Measurements from ENCODE around the gene CD68. TPM values are rescaled to one million over a fixed set of nuclear protein-coding genes. Genes with fewer than 3 reads are reported as not detected.

The CD68 gene, protein sequence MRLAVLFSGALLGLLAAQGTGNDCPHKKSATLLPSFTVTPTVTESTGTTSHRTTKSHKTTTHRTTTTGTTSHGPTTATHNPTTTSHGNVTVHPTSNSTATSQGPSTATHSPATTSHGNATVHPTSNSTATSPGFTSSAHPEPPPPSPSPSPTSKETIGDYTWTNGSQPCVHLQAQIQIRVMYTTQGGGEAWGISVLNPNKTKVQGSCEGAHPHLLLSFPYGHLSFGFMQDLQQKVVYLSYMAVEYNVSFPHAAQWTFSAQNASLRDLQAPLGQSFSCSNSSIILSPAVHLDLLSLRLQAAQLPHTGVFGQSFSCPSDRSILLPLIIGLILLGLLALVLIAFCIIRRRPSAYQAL
- polyA plus RNA-seq: 100 to 1,000 TPM in 3 of 4 donors, 10 to 100 TPM in 1; 60.2 to 708 (median 171) TPM
- long read RNA-seq, donor 1: 0 reads
- long read RNA-seq, donor 2, transcript CD68-201 (6 exons, 1,878 nt): major isoform, 55 of 186 reads
- long read RNA-seq, donor 2, transcript CD68-202 (6 exons, 1,771 nt): minor isoform, 10 of 186 reads
- long read RNA-seq, donor 2, partial matches to known transcripts: 111 of 186 reads
- long read RNA-seq, donor 2, other reads (novel, unspliced or antisense): 8 of 186 reads
- long read RNA-seq, donor 3, transcript CD68-202 (6 exons, 1,771 nt): minor isoform, 6 of 268 reads
- long read RNA-seq, donor 3, transcript CD68-201 (6 exons, 1,878 nt): major isoform, 17 of 268 reads
- long read RNA-seq, donor 3, partial matches to known transcripts: 234 of 268 reads
- long read RNA-seq, donor 3, other reads (novel, unspliced or antisense): 8 of 268 reads
- long read RNA-seq, donor 4, partial matches to known transcripts: 0 of 3 reads
- long read RNA-seq, donor 4, other reads (novel, unspliced or antisense): 0 of 3 reads
- long read RNA-seq, donor 5, transcript CD68-201 (6 exons, 1,878 nt): major isoform, 16 of 90 reads
- long read RNA-seq, donor 5, partial matches to known transcripts: 71 of 90 reads
- long read RNA-seq, donor 5, other reads (novel, unspliced or antisense): 0 of 90 reads
- long read RNA-seq, donor 6, transcript CD68-202 (6 exons, 1,771 nt): minor isoform, 7 of 374 reads
- long read RNA-seq, donor 6, transcript CD68-201 (6 exons, 1,878 nt): major isoform, 102 of 374 reads
- long read RNA-seq, donor 6, partial matches to known transcripts: 257 of 374 reads
- long read RNA-seq, donor 6, other reads (novel, unspliced or antisense): 7 of 374 reads
- long read RNA-seq, donor 7, partial matches to known transcripts: 0 of 1 reads
- long read RNA-seq, donor 7, other reads (novel, unspliced or antisense): 0 of 1 reads
- long read RNA-seq, donor 8: 0 reads
- long read RNA-seq, donor 9, transcript CD68-201 (6 exons, 1,878 nt): major isoform, 15 of 71 reads
- long read RNA-seq, donor 9, partial matches to known transcripts: 52 of 71 reads
- long read RNA-seq, donor 9, other reads (novel, unspliced or antisense): 0 of 71 reads
- long read RNA-seq, donor 10, transcript CD68-202 (6 exons, 1,771 nt): minor isoform, 5 of 248 reads
- long read RNA-seq, donor 10, transcript CD68-201 (6 exons, 1,878 nt): major isoform, 62 of 248 reads
- long read RNA-seq, donor 10, partial matches to known transcripts: 180 of 248 reads
- long read RNA-seq, donor 10, other reads (novel, unspliced or antisense): 0 of 248 reads

DNA sequence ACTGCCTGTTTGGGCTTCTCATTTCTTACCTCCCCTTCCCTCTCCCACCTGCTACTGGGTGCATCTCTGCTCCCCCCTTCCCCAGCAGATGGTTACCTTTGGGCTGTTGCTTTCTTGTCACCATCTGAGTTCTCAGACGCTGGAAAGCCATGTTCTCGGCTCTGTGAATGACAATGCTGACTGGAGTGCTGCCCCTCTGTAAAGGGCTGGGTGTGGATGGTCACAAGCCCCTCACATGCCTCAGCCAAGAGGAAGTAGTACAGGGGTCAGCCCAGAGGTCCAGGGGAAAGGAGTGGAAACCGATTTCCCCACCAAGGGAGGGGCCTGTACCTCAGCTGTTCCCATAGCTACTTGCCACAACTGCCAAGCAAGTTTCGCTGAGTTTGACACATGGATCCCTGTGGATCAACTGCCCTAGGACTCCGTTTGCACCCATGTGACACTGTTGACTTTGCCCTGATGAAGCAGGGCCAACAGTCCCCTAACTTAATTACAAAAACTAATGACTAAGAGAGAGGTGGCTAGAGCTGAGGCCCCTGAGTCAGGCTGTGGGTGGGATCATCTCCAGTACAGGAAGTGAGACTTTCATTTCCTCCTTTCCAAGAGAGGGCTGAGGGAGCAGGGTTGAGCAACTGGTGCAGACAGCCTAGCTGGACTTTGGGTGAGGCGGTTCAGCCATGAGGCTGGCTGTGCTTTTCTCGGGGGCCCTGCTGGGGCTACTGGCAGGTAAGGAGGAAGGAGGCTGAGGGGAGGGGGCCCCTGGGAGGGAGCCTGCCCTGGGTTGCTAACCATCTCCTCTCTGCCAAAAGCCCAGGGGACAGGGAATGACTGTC is at the start of gene CD68:
CD68 (plus strand) TSS at position 638 of the 833 bp plus-strand sequence; CDS start at position 678, 40 bp downstream.
- DNase-seq (peak; percentile 96 to 98), FAIRE-seq (no peak)
- peak within 1 kb of the TSS in 2 of 3 donors; percentile 67 to 69 for H3K4me3 ChIP-seq (ENCODE audit: low read depth in 1 of 3, low read length in 3 of 3)
- peaks cover 0 to 6% of the 10 kb centered on the region in 2 donors for H3K9me3 ChIP-seq (ENCODE audit: control insufficient read depth in 2 of 2, insufficient read depth in 1 of 2, low read depth in 1 of 2, low read length in 1 of 2)
- H3K4me1 ChIP-seq (ENCODE audit: control insufficient read depth in 3 of 3, insufficient read depth in 2 of 3, low read depth in 1 of 3, low read length in 2 of 3): peaks cover 3 to 71% (median 16%) of the 10 kb centered on the region in 3 donors
- 3 to 10% (median 9%) methylated on average over 6 to 7 of the region's 7 CpGs for whole genome bisulfite sequencing, 3 donors
- peak within 1 kb of the TSS; percentile 95 to 97 (median 97) for H3K27ac ChIP-seq (ENCODE audit: low read depth in 1 of 3, low read length in 2 of 3)
- H3K27me3 ChIP-seq (ENCODE audit: control insufficient read depth in 3 of 3, insufficient read depth in 3 of 3, low read length in 3 of 3): no peaks in the 10 kb centered on the region
- H3K36me3 ChIP-seq (ENCODE audit: control insufficient read depth in 3 of 3, insufficient read depth in 2 of 3, low read depth in 1 of 3, low read length in 3 of 3): peaks cover 13 to 86% (median 19%) of the 10 kb centered on the region in 3 donors

DNA sequence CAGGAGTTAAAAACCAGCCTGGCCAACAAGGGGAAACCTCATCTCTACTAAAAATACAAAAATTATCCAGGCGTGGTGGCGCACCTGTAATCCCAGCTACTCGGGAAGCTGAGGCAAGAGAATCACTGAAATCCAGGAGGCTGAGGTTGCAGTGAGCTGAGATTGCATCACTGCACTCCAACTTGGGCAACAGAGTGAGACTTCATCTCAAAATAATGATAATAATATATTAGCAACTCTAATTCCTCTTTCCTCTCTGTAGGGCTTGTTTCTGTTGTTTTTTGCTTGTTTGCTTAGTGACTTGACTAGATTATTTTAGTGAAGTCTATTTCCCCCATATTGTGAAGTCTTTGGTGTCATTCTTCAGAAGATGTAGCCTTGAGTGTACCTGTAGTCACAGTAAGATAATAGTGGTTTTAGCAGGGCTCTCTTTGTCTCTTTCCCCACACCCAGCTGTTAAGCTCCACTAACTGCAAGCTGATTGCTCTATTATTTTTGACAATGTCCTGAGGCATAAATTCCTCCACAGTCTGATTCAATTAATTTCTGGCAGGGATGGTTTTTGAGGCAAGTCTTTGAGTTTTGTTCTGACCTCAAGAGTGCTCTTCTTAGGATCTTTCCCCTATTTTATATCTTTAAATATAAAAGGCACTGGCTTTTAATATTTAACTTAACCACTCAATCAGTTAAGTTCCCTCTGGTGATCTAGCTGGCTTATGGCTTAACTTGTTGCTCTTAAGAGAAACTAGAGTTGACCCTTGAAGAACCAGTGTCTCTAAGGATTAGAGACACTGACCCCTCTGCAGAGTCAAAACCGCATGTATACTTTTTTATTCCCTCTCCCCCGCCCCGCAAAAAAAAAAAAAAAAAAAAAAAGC is 49.2 kb upstream of the CD68 start:
- Histone ChIP-seq H3K4me1 (ENCODE audit: control insufficient read depth in 3 of 3, insufficient read depth in 2 of 3, low read depth in 1 of 3, low read length in 2 of 3) (peaks cover 0 to 3% (median 0%) of the 10 kb centered on the region in 3 donors), H3K27ac (ENCODE audit: low read depth in 1 of 3, low read length in 2 of 3) (no peak overlapping the region), H3K36me3 (ENCODE audit: control insufficient read depth in 3 of 3, insufficient read depth in 2 of 3, low read depth in 1 of 3, low read length in 3 of 3) (no peaks in the 10 kb centered on the region), H3K9me3 (ENCODE audit: control insufficient read depth in 2 of 2, insufficient read depth in 1 of 2, low read depth in 1 of 2, low read length in 1 of 2) (peaks cover 0 to 35% of the 10 kb centered on the region in 2 donors), H3K4me3 (ENCODE audit: low read depth in 1 of 3, low read length in 3 of 3) (no peak overlapping the region), H3K27me3 (ENCODE audit: control insufficient read depth in 3 of 3, insufficient read depth in 3 of 3, low read length in 3 of 3) (no peaks in the 10 kb centered on the region)
- 76 to 92% (median 90%) methylated on average over 6 of the region's 6 CpGs for WGBS, 3 donors
- FAIRE-seq (no peak), DNase-seq (no peak)

DNA sequence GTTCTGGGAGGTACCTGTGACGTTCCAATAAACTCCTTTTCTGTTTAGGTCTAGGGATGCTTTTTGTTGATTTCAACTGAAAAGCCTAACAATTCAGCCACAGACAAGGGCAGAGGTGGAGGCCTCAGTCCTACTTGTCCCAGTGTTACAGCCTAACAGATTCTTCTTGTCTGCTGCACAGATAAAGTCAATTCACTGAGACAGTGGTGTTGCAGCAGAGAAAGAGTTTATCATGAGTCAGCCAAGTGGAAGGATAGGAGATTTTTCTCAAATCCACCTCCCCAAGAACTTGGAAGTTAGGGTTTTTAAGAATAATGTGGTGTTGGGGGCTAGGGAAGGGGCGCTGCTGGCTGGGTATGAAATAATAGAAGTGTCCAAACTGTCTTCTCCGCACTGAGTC is 41.4 kb upstream of the CD68 start:
- peaks cover 0 to 22% of the 10 kb centered on the region in 2 donors for H3K9me3 ChIP-seq (ENCODE audit: control insufficient read depth in 2 of 2, insufficient read depth in 1 of 2, low read depth in 1 of 2, low read length in 1 of 2)
- H3K27me3 ChIP-seq (ENCODE audit: control insufficient read depth in 3 of 3, insufficient read depth in 3 of 3, low read length in 3 of 3): no peaks in the 10 kb centered on the region
- H3K4me3 ChIP-seq (ENCODE audit: low read depth in 1 of 3, low read length in 3 of 3): no peak overlapping the region
- no peak for FAIRE-seq
- H3K27ac ChIP-seq (ENCODE audit: low read depth in 1 of 3, low read length in 2 of 3): no peak overlapping the region
- 74 to 93% (median 85%) methylated on average over 3 of the region's 3 CpGs for WGBS, 3 donors
- peaks cover 0 to 7% (median 0%) of the 10 kb centered on the region in 3 donors for H3K4me1 ChIP-seq (ENCODE audit: control insufficient read depth in 3 of 3, insufficient read depth in 2 of 3, low read depth in 1 of 3, low read length in 2 of 3)
- no peaks in the 10 kb centered on the region for H3K36me3 ChIP-seq (ENCODE audit: control insufficient read depth in 3 of 3, insufficient read depth in 2 of 3, low read depth in 1 of 3, low read length in 3 of 3)
- DNase-seq: no peak

DNA sequence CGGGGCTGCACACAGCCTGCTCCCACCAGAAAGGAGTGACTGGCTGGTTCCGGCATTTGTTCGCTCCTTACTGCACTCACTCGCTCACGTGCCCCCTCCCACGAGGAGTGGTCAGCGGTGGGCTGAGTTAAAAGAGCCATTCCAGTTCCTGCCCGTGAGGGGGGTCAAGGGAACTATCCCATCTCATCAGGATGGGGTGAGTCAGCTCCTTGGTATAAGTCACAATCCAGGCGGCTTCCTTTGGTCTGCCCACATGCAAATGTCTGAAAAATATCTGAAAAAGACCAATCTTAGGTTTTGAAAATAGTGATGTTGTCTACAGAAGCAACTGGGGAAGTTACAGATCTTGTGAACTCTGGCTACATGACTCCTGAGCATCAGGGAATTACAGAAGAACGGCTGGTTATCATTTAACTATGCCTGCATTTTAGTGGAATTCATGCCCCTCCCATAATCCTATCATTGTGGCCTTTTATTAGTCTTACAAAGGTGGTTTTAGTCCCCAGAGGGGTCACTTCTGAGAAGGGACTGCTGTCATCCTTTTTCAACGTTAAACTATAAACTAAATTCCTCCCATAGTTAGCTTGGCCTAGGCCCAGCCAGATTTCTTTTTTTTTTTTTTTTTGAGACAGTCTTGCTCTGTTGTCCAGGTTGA is 40.4 kb upstream of the CD68 start:
- no peaks in the 10 kb centered on the region for H3K27me3 ChIP-seq (ENCODE audit: control insufficient read depth in 3 of 3, insufficient read depth in 3 of 3, low read length in 3 of 3)
- FAIRE-seq: no peak
- WGBS, 3 donors: 71 to 81% (median 78%) methylated on average over 11 of the region's 11 CpGs
- peak overlapping the region in 1 of 3 donors; percentile 3 for H3K27ac ChIP-seq (ENCODE audit: low read depth in 1 of 3, low read length in 2 of 3)
- H3K4me3 ChIP-seq (ENCODE audit: low read depth in 1 of 3, low read length in 3 of 3): no peak overlapping the region
- H3K36me3 ChIP-seq (ENCODE audit: control insufficient read depth in 3 of 3, insufficient read depth in 2 of 3, low read depth in 1 of 3, low read length in 3 of 3): no peaks in the 10 kb centered on the region
- peaks cover 0 to 7% (median 0%) of the 10 kb centered on the region in 3 donors for H3K4me1 ChIP-seq (ENCODE audit: control insufficient read depth in 3 of 3, insufficient read depth in 2 of 3, low read depth in 1 of 3, low read length in 2 of 3)
- peak in 1 of 2 donors; percentile 35 for DNase-seq
- H3K9me3 ChIP-seq (ENCODE audit: control insufficient read depth in 2 of 2, insufficient read depth in 1 of 2, low read depth in 1 of 2, low read length in 1 of 2): peaks cover 0 to 19% of the 10 kb centered on the region in 2 donors

DNA sequence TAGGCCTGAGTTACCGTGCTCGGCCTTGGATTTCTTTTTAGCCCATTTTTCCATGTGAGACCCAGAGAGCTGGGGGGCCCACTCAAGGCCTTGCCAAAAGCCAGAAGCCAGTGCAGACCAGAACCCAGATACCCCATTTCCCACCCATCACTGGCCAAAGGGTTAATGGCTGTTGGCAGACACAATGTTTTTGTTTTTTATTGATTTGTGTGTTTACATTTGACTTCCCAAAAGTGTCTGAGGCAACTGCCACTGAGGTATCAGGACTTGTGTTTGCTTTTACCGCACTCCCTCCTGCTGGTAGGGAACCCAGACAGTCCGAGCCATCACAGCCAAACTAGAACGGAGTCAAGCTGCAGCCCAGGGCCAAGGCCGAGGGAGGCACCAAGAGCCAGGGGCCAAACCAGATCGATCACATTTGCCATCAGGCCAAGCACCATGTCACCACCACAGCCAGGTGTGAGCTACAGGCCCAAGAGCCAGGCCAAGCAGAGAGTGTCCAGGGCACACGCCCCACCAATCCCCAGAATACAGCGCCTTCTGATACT is 38.3 kb upstream of the CD68 start:
- H3K27me3 ChIP-seq (ENCODE audit: control insufficient read depth in 3 of 3, insufficient read depth in 3 of 3, low read length in 3 of 3): no peaks in the 10 kb centered on the region
- DNase-seq (no peak), FAIRE-seq (no peak)
- 91 to 94% (median 93%) methylated on average over 9 of the region's 9 CpGs for WGBS, 3 donors
- H3K27ac ChIP-seq (ENCODE audit: low read depth in 1 of 3, low read length in 2 of 3): no peak overlapping the region
- peaks cover 0 to 19% of the 10 kb centered on the region in 2 donors for H3K9me3 ChIP-seq (ENCODE audit: control insufficient read depth in 2 of 2, insufficient read depth in 1 of 2, low read depth in 1 of 2, low read length in 1 of 2)
- H3K4me1 ChIP-seq (ENCODE audit: control insufficient read depth in 3 of 3, insufficient read depth in 2 of 3, low read depth in 1 of 3, low read length in 2 of 3): peaks cover 0 to 7% (median 0%) of the 10 kb centered on the region in 3 donors
- H3K36me3 ChIP-seq (ENCODE audit: control insufficient read depth in 3 of 3, insufficient read depth in 2 of 3, low read depth in 1 of 3, low read length in 3 of 3): no peaks in the 10 kb centered on the region
- no peak overlapping the region for H3K4me3 ChIP-seq (ENCODE audit: low read depth in 1 of 3, low read length in 3 of 3)

DNA sequence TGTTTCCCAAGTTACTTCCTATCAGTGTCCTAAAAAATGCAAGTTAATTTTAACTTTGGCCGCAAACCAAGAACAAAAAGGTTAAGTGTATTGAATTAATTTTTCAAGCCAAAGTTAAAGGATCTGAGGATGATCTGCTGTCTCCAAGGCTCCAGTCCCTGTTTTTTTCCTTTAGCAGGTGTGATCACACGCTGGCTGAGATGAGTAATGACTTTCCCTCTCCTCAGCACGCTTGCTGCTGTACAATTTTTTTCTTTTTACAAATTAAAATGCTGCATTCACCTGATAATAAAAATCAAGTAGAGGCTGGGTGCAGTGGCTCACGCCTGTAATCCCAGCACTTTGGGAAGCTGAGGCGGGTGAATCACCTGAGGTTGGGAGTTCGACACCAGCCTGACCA is 34.5 kb upstream of the CD68 start:
- Histone ChIP-seq H3K27me3 (ENCODE audit: control insufficient read depth in 3 of 3, insufficient read depth in 3 of 3, low read length in 3 of 3) (no peaks in the 10 kb centered on the region), H3K36me3 (ENCODE audit: control insufficient read depth in 3 of 3, insufficient read depth in 2 of 3, low read depth in 1 of 3, low read length in 3 of 3) (no peaks in the 10 kb centered on the region), H3K27ac (ENCODE audit: low read depth in 1 of 3, low read length in 2 of 3) (no peak overlapping the region), H3K4me1 (ENCODE audit: control insufficient read depth in 3 of 3, insufficient read depth in 2 of 3, low read depth in 1 of 3, low read length in 2 of 3) (peaks cover 0 to 14% (median 0%) of the 10 kb centered on the region in 3 donors), H3K9me3 (ENCODE audit: control insufficient read depth in 2 of 2, insufficient read depth in 1 of 2, low read depth in 1 of 2, low read length in 1 of 2) (no peaks in the 10 kb centered on the region), H3K4me3 (ENCODE audit: low read depth in 1 of 3, low read length in 3 of 3) (no peak overlapping the region)
- DNase-seq (no peak), FAIRE-seq (no peak)
- 68 to 75% (median 70%) methylated on average over 6 of the region's 6 CpGs for WGBS, 3 donors

All from small intestine (tissue), 16 donors.